ENCODE measurements around the gene CRYL1. TPM values are rescaled to one million over a fixed set of nuclear protein-coding genes. Genes with fewer than 3 reads are reported as not detected.
A peak's percentile ranks its signal among the peaks of the same experiment; 100 is the strongest.

Gene CRYL1
- total RNA-seq, 1 donor from 2014 or later = 35.4 TPM

GRCh38 chr13:20461860-20462532 is 63.7 kb downstream of the CRYL1 start:
- Histone ChIP-seq H3K36me3 (no peaks in the 10 kb centered on the region), H3K4me1 (peaks cover 19% of the 10 kb centered on the region), H3K27ac (peak overlapping the region; percentile 2), H3K9me3 (no peaks in the 10 kb centered on the region), H3K4me3 (no peak overlapping the region), H3K27me3 (no peaks in the 10 kb centered on the region)
- TF ChIP-seq POLR2AphosphoS5 (IDR thresholded peaks at IDR 0.05; ENCODE audit: insufficient read depth in 1 of 2, low read depth in 1 of 2) = no peak
- TF ChIP-seq CTCF (IDR thresholded peaks at IDR 0.05) = no peak
- TF ChIP-seq POLR2A (IDR thresholded peaks at IDR 0.05) = no peak
- intact Hi-C loops (cut with DNase I) = no loop called here
- DNase-seq (ENCODE audit: extremely low spot score in 2 of 2) = peak in 1 of 2 donors; percentile 62

GRCh38 chr13:20461481-20461859 is 64.2 kb downstream of the CRYL1 start:
- Histone ChIP-seq H3K27ac (peak overlapping the region; percentile 2), H3K9me3 (no peaks in the 10 kb centered on the region), H3K4me1 (peaks cover 19% of the 10 kb centered on the region), H3K4me3 (no peak overlapping the region), H3K36me3 (no peaks in the 10 kb centered on the region), H3K27me3 (no peaks in the 10 kb centered on the region)
- DNase-seq (ENCODE audit: extremely low spot score in 2 of 2) = peak in 1 of 2 donors; percentile 62
- TF ChIP-seq POLR2AphosphoS5 (IDR thresholded peaks at IDR 0.05; ENCODE audit: insufficient read depth in 1 of 2, low read depth in 1 of 2) (no peak), CTCF (IDR thresholded peaks at IDR 0.05) (no peak), POLR2A (IDR thresholded peaks at IDR 0.05) (no peak)
- intact Hi-C loops (cut with DNase I) = no loop called here

- Histone ChIP-seq H3K4me3 (no peak overlapping the region), H3K36me3 (no peaks in the 10 kb centered on the region), H3K27ac (no peak overlapping the region), H3K27me3 (no peaks in the 10 kb centered on the region), H3K4me1 (peaks cover 13% of the 10 kb centered on the region), H3K9me3 (no peaks in the 10 kb centered on the region)
- peak in 1 of 2 donors; percentile 13 for DNase-seq (ENCODE audit: extremely low spot score in 2 of 2)
- intact Hi-C loops (cut with DNase I) = no loop called here
- TF ChIP-seq CTCF (IDR thresholded peaks at IDR 0.05) (no peak), POLR2A (IDR thresholded peaks at IDR 0.05) (no peak), POLR2AphosphoS5 (IDR thresholded peaks at IDR 0.05; ENCODE audit: insufficient read depth in 1 of 2, low read depth in 1 of 2) (no peak)
Observed at GRCh38 chr13:20460761-20461160, 64.9 kb downstream of the CRYL1 start.

DNA sequence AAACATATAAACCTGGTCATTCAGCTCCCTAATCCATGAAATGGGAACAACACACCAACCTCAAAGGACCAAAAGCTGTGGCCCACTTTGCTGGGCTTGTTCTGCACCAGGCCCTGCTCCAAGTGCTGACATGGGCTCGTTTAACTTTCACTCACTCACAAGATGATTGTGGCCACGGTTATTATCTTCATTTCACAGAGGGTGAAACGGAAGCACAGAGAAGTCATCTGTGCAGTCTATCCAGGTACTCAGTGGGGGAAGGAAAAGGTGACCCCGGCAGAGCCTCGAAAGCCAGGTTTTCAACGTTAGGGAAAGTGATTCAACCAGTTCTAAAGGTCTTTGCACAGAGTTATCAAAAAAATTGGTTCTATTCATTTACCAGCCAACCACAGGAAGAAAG is 68.0 kb downstream of the CRYL1 start:
- Histone ChIP-seq H3K27me3 (no peaks in the 10 kb centered on the region), H3K4me1 (peaks cover 5% of the 10 kb centered on the region), H3K9me3 (no peaks in the 10 kb centered on the region), H3K27ac (no peak overlapping the region), H3K4me3 (no peak overlapping the region), H3K36me3 (no peaks in the 10 kb centered on the region)
- intact Hi-C loops (cut with DNase I) = no loop called here
- peak in 1 of 2 donors; percentile 5 for DNase-seq (ENCODE audit: extremely low spot score in 2 of 2)
- TF ChIP-seq CTCF (IDR thresholded peaks at IDR 0.05) (no peak), POLR2AphosphoS5 (IDR thresholded peaks at IDR 0.05; ENCODE audit: insufficient read depth in 1 of 2, low read depth in 1 of 2) (no peak)

DNA sequence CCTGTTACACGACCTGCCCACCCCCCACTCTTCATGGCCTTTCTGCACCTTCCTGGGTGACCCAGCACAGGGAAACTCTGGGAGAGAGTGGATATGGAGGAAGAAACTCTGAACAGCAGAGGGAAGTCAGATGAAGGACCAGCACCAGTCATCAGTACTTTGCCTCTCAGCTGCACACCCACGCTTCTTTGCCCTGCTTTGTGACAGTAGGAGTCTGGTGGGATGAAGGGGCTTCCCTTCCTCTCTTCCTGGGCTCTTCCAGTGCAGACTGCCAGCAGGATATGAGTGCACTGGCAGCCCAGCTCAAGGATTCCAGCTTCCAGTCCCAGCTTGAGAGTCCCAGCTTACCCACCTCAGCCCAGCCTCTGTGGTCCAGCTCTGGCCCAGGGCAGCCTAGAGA is 68.9 kb downstream of the CRYL1 start:
- intact Hi-C loops (cut with DNase I) = no loop called here
- TF ChIP-seq POLR2A (IDR thresholded peaks at IDR 0.05) = no peak
- TF ChIP-seq CTCF (IDR thresholded peaks at IDR 0.05) = no peak
- no peaks in the 10 kb centered on the region for H3K27me3 ChIP-seq
- no peaks in the 10 kb centered on the region for H3K9me3 ChIP-seq
- H3K4me3 ChIP-seq = no peak overlapping the region
- H3K36me3 ChIP-seq = no peaks in the 10 kb centered on the region
- H3K27ac ChIP-seq = no peak overlapping the region
- DNase-seq (ENCODE audit: extremely low spot score in 2 of 2) = no peak
- H3K4me1 ChIP-seq = peaks cover 3% of the 10 kb centered on the region

All from vagina (tissue), 2 donors.